Kidney (tissue), 14 donors: ENCODE measurements around the gene FGFR2. TPM values are rescaled to one million over a fixed set of nuclear protein-coding genes. Genes with fewer than 3 reads are reported as not detected.

Experiments used
- DNase-seq, 5 donors: peaks; one replicate each; pipeline ENCODE4 v3.0.0-alpha.2; 2013 to 2020
- FAIRE-seq: peaks from 2 replicates; lab custom pipeline; 2012; peaks lifted over from hg19 to GRCh38; lab: Jason Lieb, UNC
- H3K27ac ChIP-seq, 2 donors: one replicate each; pipeline ENCODE4 v1.7.0; 2013; ENCODE audit warnings: low read depth in 2 of 2, low read length in 2 of 2, inconsistent platforms in 1 of 2
- H3K27me3 ChIP-seq: one replicate; pipeline ENCODE4 v1.7.1; 2013; ENCODE audit warnings: low read length, inconsistent platforms; ENCODE audit not compliant: control insufficient read depth, insufficient read depth
- H3K36me3 ChIP-seq, 3 donors: one replicate each; pipeline versions ENCODE4 v1.7.0 to v1.7.1; 2013; ENCODE audit warnings: low read length in 3 of 3, control low read depth in 1 of 3, inconsistent platforms in 1 of 3; ENCODE audit not compliant: insufficient read depth in 3 of 3, control insufficient read depth in 2 of 3
- H3K4me1 ChIP-seq, 3 donors: one replicate each; pipeline versions ENCODE4 v1.7.0 to v1.7.1; 2013; ENCODE audit warnings: low read length in 3 of 3, inconsistent platforms in 1 of 3, low read depth in 1 of 3; ENCODE audit not compliant: control insufficient read depth in 2 of 3, insufficient read depth in 2 of 3
- H3K4me3 ChIP-seq, 3 donors: one replicate each; pipeline versions ENCODE4 v1.7.0 to v1.8.1; 2013; ENCODE audit warnings: low read length in 3 of 3, control low read depth in 1 of 3, inconsistent platforms in 1 of 3
- H3K9ac ChIP-seq, 3 donors: one replicate each; pipeline versions ENCODE4 v1.7.0 to v1.7.1; 2013; ENCODE audit warnings: low read length in 3 of 3, control low read depth in 1 of 3, inconsistent platforms in 1 of 3
- H3K9me3 ChIP-seq, 3 donors: one replicate each; pipeline versions ENCODE4 v1.7.0 to v1.7.1; 2013; ENCODE audit warnings: low read length in 3 of 3, control low read depth in 1 of 3, inconsistent platforms in 1 of 3; ENCODE audit not compliant: control insufficient read depth in 2 of 3, insufficient read depth in 1 of 3
- intact Hi-C: fragments of 100-400 bp; cut with DNase I; formaldehyde crosslinking; loops from one replicate; pipeline ENCODE4 v1.11.1; 2022
- polyA plus RNA-seq: library from polyadenylated mRNA; stranded (reverse); fragments of 350-450 nt; fragmentation: Illumina TruSeq; extraction: RNeasy Lipid Tissue Mini Kit (QIAGEN cat#74804); gene quantifications from one replicate; pipeline ENCODE4 v1.2.3, GENCODE V29; 2014; ENCODE audit warnings: low read depth, low replicate concordance; ENCODE audit not compliant: insufficient read depth
- total RNA-seq: library from RNA; stranded (reverse); fragmentation: NEBNext Ultra II Directional; extraction: Animal tissue kit (Norgen Biotek cat#: 25700); gene quantifications from one replicate; pipeline ENCODE4 v1.2.1, GENCODE V29; 2021
- TF ChIP-seq, protein P1 (sequence below): IDR thresholded peaks from 3 replicates; pipeline ENCODE4 v1.5.1; 2012; ENCODE audit warnings: mild to moderate bottlenecking, moderate library complexity, borderline replicate concordance; ENCODE audit not compliant: insufficient read depth; ENCODE audit errors: extremely low read depth
- donor health status: control.
- donor health status: control.
- donor health status: control.
- donor health status: control.
- donor health status: control.
- donor health status: DM: yes; HTN: yes; CAD: no.
- donor health status: Normal renal cell carcinoma (clear cell type).

Gene FGFR2
- total and polyA plus RNA-seq, 2 donors from 2014 or later = 20.2 to 59.4 TPM

DNA sequence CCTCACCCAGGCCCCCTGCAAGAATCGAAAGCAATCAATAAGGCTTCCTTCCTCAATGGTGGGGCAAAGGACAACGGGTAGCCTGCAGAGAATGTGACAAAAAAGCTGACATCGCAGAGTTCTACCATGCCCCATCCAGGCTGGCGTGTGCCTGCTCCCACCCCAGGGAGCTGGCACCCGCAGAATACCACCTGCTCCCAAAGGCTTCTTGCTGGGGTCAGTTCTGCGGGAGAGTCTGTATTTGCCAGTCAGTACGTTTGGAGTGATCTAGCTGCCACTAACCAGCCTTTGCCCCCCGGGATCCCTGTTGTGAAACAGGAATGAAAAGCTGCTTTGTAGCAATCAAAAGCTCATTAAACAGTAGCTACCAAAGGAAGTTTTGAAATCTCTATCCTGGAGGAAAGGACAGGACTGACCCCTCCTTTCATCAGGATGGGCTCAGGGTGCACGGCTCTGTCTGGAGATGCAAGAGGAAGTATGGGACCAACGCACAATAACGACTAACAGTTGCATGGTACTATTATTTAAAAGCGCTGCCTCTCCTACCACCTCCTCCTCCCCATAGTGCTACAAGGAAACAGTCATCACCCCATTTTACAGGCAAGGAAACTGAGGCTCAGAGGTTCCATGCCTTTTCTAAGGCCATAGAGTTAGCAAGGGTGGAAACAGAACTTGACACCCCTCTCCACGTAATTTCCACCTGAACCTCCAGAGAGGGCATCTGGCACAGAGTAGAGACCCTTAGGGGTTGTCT lies 67.0 kb downstream of the FGFR2 start:
- Histone ChIP-seq H3K4me3 (no peak overlapping the region), H3K9me3 (no peaks in the 10 kb centered on the region), H3K4me1 (peaks cover 9 to 14% (median 11%) of the 10 kb centered on the region in 3 donors), H3K9ac (peak overlapping the region in 1 of 3 donors; percentile 6), H3K36me3 (no peaks in the 10 kb centered on the region), H3K27me3 (no peaks in the 10 kb centered on the region), H3K27ac (peak overlapping the region in 1 of 2 donors; percentile 30)
- intact Hi-C loops = no loop called here
- FAIRE-seq (no peak), DNase-seq (no peak)
- TF ChIP-seq, protein P1, sequence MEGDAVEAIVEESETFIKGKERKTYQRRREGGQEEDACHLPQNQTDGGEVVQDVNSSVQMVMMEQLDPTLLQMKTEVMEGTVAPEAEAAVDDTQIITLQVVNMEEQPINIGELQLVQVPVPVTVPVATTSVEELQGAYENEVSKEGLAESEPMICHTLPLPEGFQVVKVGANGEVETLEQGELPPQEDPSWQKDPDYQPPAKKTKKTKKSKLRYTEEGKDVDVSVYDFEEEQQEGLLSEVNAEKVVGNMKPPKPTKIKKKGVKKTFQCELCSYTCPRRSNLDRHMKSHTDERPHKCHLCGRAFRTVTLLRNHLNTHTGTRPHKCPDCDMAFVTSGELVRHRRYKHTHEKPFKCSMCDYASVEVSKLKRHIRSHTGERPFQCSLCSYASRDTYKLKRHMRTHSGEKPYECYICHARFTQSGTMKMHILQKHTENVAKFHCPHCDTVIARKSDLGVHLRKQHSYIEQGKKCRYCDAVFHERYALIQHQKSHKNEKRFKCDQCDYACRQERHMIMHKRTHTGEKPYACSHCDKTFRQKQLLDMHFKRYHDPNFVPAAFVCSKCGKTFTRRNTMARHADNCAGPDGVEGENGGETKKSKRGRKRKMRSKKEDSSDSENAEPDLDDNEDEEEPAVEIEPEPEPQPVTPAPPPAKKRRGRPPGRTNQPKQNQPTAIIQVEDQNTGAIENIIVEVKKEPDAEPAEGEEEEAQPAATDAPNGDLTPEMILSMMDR = no peak

DNA sequence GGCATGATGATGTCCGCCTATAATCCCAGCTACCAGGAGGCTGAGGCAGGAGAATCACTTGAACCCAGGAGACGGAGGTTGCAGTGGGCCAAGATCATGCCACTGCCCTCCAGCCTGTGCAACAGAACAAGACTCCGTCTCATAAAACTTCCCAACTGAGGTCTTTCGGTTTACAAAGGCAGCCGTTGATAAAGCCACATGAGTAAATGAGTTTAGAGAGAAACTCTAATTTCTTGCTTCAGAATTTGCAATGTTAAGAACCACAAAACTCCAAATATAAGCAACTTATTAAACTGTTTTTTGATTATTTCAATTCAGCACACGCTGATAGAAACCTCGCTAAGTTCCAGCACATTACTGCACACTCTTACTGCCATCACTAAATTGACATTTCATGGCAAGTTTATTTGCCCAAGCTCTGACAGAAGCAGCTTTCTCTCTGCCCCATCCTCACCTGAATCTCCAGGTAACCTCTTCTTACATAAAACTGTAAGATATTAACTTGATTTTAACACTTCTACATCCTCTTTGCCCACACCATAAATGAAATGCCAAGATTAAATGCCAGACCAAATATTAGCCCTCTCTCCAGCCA lies 67.7 kb downstream of the FGFR2 start:
- intact Hi-C loops = no loop called here
- no peaks in the 10 kb centered on the region for H3K27me3 ChIP-seq
- no peak overlapping the region for H3K4me3 ChIP-seq
- TF ChIP-seq, protein P1 = no peak
- no peaks in the 10 kb centered on the region for H3K36me3 ChIP-seq
- no peak for DNase-seq
- peaks cover 16 to 19% (median 18%) of the 10 kb centered on the region in 3 donors for H3K4me1 ChIP-seq
- no peak for FAIRE-seq
- H3K9ac ChIP-seq = peak overlapping the region in 1 of 3 donors; percentile 6
- no peaks in the 10 kb centered on the region for H3K9me3 ChIP-seq
- peak overlapping the region in 1 of 2 donors; percentile 30 for H3K27ac ChIP-seq

DNA sequence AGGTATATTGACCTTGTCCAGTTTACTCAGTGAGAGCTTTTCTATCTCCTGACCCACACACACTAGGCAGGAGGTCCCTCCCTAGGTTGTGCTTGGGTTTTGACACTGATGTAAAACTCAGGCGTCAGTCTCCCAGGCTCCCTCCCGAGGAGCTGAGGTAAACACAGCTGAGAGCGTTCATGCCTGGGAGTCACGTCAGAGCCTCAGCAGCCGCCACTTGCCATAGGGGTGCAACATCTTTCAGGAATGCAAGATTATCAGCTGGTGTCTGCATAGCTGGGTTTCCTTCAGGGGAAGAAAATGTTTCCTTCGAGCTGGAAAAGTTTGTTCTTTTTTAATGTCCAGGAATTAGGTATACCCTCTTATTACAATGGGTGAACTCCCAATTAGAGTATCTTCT lies 70.6 kb downstream of the FGFR2 start:
- H3K9me3 ChIP-seq = no peaks in the 10 kb centered on the region
- H3K27ac ChIP-seq = peak overlapping the region in 1 of 2 donors; percentile 20
- H3K4me1 ChIP-seq = peaks cover 28 to 42% (median 36%) of the 10 kb centered on the region in 3 donors
- intact Hi-C loops = no loop called here
- H3K36me3 ChIP-seq = no peaks in the 10 kb centered on the region
- DNase-seq = peak; percentile 73 to 90 (median 84)
- no peak for FAIRE-seq
- TF ChIP-seq, protein P1 = no peak
- H3K27me3 ChIP-seq = no peaks in the 10 kb centered on the region
- H3K9ac ChIP-seq = no peak overlapping the region
- no peak overlapping the region for H3K4me3 ChIP-seq
